HCT116 (cell line): ENCODE results near the gene KCNB1. TPM values are rescaled to one million over a fixed set of nuclear protein-coding genes. Genes with fewer than 3 reads are reported as not detected.

Source experiments
- ATAC-seq: fragments of 200-7000 bp; cut with Tn5 transposase; 2 replicates; pipeline ENCODE4 v1.9.1; 2020; ENCODE audit warnings: mild to moderate bottlenecking, moderate library complexity
- BruUV-seq: library from RNA; stranded (reverse); fragments of 400-500 nt; replicated peaks from 2 replicates; lab custom pipeline; 2021; lab: Mats Ljungman, UMichigan
- CTCF ChIA-PET: fragments of 300-600 bp; sonication (Branson Sonifier 250); formaldehyde crosslinking; loops from one replicate; lab custom pipeline; 2021; ENCODE audit warnings: antibody characterized with exemption; lab: Charles Lee
- POLR2A ChIA-PET: fragments of 300-600, 350-600 bp; sonication (Branson Sonifier 250); formaldehyde crosslinking; loops from one replicate; lab custom pipeline; 2021; ENCODE audit warnings: antibody characterized with exemption; lab: Charles Lee
- RAD21 ChIA-PET, 2 experiments: fragments of 300-600 bp; sonication (Branson Sonifier 250); formaldehyde crosslinking; loops; one replicate each; lab custom pipeline; 2023; ENCODE audit warnings: low total read pairs in 2 of 2; ENCODE audit not compliant: uncharacterized antibody in 2 of 2, unreplicated experiment in 2 of 2, low non-redundant PET in 1 of 2; lab: Charles Lee
- DNase-seq: peaks from one replicate; pipeline ENCODE4 v3.0.0-alpha.2; 2010; ENCODE audit warnings: low read depth, low spot score
- H2AFZ ChIP-seq: fragments of 200-600 bp; shearing (Covaris generic), sonication (generic); 2 replicates; pipeline ENCODE4 v1.6.1; 2017; ENCODE audit warnings: low read depth, mixed run types, mixed read lengths, antibody characterized with exemption, low read length; ENCODE audit not compliant: poor library complexity, severe bottlenecking
- H3K27ac ChIP-seq: 2 replicates; pipeline ENCODE4 v1.5.1; 2012; ENCODE audit warnings: low read depth, low read length
- H3K27me3 ChIP-seq: fragments of 200-600 bp; sonication (generic); 2 replicates; pipeline ENCODE4 v1.6.1; 2016; ENCODE audit warnings: mixed run types, low read length, mixed read lengths; ENCODE audit not compliant: insufficient read depth
- H3K36me3 ChIP-seq, 2 experiments: fragments of 200-500 bp in 1 of 2; fragments of 200-600 bp in 1 of 2; sonication (Bioruptor generic) in 1 of 2; sonication (generic) in 1 of 2; 2 replicates each; pipeline versions ENCODE4 v1.5.1 to v1.6.1; 2014 to 2016; ENCODE audit warnings: low read length in 2 of 2, inconsistent platforms in 1 of 2, mixed read lengths in 1 of 2, mixed run types in 1 of 2; ENCODE audit not compliant: insufficient read depth in 2 of 2, control insufficient read depth in 1 of 2
- H3K4me1 ChIP-seq, 2 experiments: fragments of 200-600 bp in 1 of 2; sonication (generic) in 1 of 2; 2 replicates each; pipeline versions ENCODE4 v1.5.1 to v1.6.1; 2012 to 2017; ENCODE audit warnings: low read length in 2 of 2, inconsistent platforms in 1 of 2, mild to moderate bottlenecking in 1 of 2, mixed read lengths in 1 of 2, mixed run types in 1 of 2, moderate library complexity in 1 of 2; ENCODE audit not compliant: insufficient read depth in 2 of 2, control insufficient read depth in 1 of 2
- H3K4me2 ChIP-seq: fragments of 200-600 bp; sonication (generic); 2 replicates; pipeline ENCODE4 v1.6.1; 2017; ENCODE audit warnings: mixed run types, low read length, mixed read lengths
- H3K4me3 ChIP-seq, 2 experiments: fragments of 200-600 bp in 1 of 2; sonication (generic) in 1 of 2; replicated peaks in 1 of 2; 2 replicates each; pipeline ENCODE4 v1.5.1; 2011 to 2016; ENCODE audit warnings: low read length in 2 of 2, control low read depth in 1 of 2, low read depth in 1 of 2, mild to moderate bottlenecking in 1 of 2, mixed read lengths in 1 of 2, mixed run types in 1 of 2
- H3K79me2 ChIP-seq: fragments of 200-600 bp; sonication (generic); 2 replicates; pipeline ENCODE4 v1.6.1; 2017; ENCODE audit warnings: mild to moderate bottlenecking, mixed run types, low read length, moderate library complexity, mixed read lengths; ENCODE audit not compliant: insufficient read depth
- H3K9ac ChIP-seq: fragments of 200-600 bp; sonication (generic); 2 replicates; pipeline ENCODE4 v1.6.1; 2016; ENCODE audit warnings: low read length, mixed read lengths
- H3K9me2 ChIP-seq: fragments of 200-600 bp; sonication (generic), shearing (Covaris generic); 2 replicates; pipeline ENCODE4 v1.6.1; 2017; ENCODE audit warnings: mixed run types, mild to moderate bottlenecking, moderate library complexity; ENCODE audit not compliant: insufficient read depth
- H3K9me3 ChIP-seq, 2 experiments: fragments of 200-500 bp in 1 of 2; fragments of 200-600 bp in 1 of 2; sonication (Bioruptor generic) in 1 of 2; sonication (generic) in 1 of 2; 2 replicates each; pipeline ENCODE4 v1.6.1; 2014 to 2017; ENCODE audit warnings: low read length in 2 of 2, mixed read lengths in 2 of 2, inconsistent platforms in 1 of 2, low read depth in 1 of 2, mild to moderate bottlenecking in 1 of 2, mixed run types in 1 of 2, moderate library complexity in 1 of 2; ENCODE audit not compliant: control insufficient read depth in 1 of 2, insufficient read depth in 1 of 2
- H4K20me1 ChIP-seq: fragments of 200-600 bp; sonication (generic), shearing (Covaris generic); 2 replicates; pipeline ENCODE4 v1.6.1; 2017; ENCODE audit warnings: mixed run types, mild to moderate bottlenecking, moderate library complexity; ENCODE audit not compliant: insufficient read depth
- EGR1 ChIP-seq: IDR thresholded peaks from 2 replicates; pipeline ENCODE4 v1.6.1; 2012; ENCODE audit warnings: low read depth
- EZH2phosphoT487 ChIP-seq: fragments of 200-600 bp; IDR thresholded peaks from 2 replicates; pipeline ENCODE4 v1.6.1; 2018; ENCODE audit warnings: antibody characterized with exemption, borderline replicate concordance
- intact Hi-C: fragments of 100-400 bp; cut with micrococcal nuclease; formaldehyde crosslinking; loops from 2 replicates; pipeline ENCODE4 v1.10.0; 2022
- total RNA-seq: library from RNA; stranded (reverse); gene quantifications from one replicate; pipeline ENCODE4 v1.2.1, GENCODE V29; 2021; ENCODE audit not compliant: unreplicated experiment
- TF ChIP-seq, protein P1 (sequence below): IDR thresholded peaks from 2 replicates; pipeline ENCODE4 v1.6.1; 2012; ENCODE audit warnings: low read depth
- TF ChIP-seq, protein P2 (sequence below), 3 experiments: fragments of 200-600 bp in 1 of 3; sonication (generic) in 1 of 3; IDR thresholded peaks in 2 of 3; conservative IDR thresholded peaks in 1 of 3; 2 replicates each; pipeline ENCODE4 v1.5.1; 2012 to 2017; ENCODE audit warnings: low read depth in 2 of 3, low read length in 2 of 3, antibody characterized with exemption in 1 of 3, borderline replicate concordance in 1 of 3, control low read depth in 1 of 3, mild to moderate bottlenecking in 1 of 3, mixed read lengths in 1 of 3, mixed run types in 1 of 3, moderate library complexity in 1 of 3; ENCODE audit not compliant: insufficient read depth in 1 of 3

The KCNB1 gene
- total RNA-seq, 1 experiment from 2014 or later, result 0.79 TPM

DNA sequence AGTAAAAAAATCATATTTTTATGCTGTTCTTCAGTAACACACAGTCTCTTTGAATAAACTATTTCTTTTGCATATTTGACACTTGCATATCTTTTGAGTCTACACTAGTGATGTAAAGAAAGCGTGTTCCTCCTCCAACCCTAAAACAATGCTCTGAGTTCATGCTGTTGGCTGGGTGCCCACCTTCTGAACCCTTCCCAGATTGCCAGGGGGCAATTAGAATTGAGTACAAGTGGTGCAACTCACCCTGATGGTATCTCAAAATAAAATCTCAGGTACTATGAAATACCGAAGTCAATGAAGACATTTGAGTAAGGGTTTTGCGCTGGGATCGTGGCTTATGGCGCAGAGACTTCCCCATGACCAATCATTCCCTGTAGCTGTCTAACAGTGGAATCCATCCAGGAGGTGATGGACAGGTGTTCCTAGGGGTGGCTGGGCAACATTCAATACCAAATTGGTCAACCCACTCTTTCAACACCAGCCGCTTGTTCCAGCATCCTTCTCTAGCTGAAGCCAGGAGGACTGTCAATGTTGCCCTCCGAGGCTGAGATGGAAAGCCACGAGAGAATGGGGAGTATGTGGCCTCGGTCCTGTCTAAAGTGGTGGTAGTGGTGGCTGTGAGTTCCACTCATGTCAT is 110.3 kb downstream of the KCNB1 start:
- RAD21 ChIA-PET, result no interaction called here
- CTCF ChIA-PET, result no interaction called here
- H3K27me3 ChIP-seq, result peaks cover 51% of the 10 kb centered on the region
- TF ChIP-seq, protein P1, sequence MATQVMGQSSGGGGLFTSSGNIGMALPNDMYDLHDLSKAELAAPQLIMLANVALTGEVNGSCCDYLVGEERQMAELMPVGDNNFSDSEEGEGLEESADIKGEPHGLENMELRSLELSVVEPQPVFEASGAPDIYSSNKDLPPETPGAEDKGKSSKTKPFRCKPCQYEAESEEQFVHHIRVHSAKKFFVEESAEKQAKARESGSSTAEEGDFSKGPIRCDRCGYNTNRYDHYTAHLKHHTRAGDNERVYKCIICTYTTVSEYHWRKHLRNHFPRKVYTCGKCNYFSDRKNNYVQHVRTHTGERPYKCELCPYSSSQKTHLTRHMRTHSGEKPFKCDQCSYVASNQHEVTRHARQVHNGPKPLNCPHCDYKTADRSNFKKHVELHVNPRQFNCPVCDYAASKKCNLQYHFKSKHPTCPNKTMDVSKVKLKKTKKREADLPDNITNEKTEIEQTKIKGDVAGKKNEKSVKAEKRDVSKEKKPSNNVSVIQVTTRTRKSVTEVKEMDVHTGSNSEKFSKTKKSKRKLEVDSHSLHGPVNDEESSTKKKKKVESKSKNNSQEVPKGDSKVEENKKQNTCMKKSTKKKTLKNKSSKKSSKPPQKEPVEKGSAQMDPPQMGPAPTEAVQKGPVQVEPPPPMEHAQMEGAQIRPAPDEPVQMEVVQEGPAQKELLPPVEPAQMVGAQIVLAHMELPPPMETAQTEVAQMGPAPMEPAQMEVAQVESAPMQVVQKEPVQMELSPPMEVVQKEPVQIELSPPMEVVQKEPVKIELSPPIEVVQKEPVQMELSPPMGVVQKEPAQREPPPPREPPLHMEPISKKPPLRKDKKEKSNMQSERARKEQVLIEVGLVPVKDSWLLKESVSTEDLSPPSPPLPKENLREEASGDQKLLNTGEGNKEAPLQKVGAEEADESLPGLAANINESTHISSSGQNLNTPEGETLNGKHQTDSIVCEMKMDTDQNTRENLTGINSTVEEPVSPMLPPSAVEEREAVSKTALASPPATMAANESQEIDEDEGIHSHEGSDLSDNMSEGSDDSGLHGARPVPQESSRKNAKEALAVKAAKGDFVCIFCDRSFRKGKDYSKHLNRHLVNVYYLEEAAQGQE, result no peak
- TF ChIP-seq, protein P2, sequence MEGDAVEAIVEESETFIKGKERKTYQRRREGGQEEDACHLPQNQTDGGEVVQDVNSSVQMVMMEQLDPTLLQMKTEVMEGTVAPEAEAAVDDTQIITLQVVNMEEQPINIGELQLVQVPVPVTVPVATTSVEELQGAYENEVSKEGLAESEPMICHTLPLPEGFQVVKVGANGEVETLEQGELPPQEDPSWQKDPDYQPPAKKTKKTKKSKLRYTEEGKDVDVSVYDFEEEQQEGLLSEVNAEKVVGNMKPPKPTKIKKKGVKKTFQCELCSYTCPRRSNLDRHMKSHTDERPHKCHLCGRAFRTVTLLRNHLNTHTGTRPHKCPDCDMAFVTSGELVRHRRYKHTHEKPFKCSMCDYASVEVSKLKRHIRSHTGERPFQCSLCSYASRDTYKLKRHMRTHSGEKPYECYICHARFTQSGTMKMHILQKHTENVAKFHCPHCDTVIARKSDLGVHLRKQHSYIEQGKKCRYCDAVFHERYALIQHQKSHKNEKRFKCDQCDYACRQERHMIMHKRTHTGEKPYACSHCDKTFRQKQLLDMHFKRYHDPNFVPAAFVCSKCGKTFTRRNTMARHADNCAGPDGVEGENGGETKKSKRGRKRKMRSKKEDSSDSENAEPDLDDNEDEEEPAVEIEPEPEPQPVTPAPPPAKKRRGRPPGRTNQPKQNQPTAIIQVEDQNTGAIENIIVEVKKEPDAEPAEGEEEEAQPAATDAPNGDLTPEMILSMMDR (IDR thresholded peaks at IDR 0.05 in 2 of 3, conservative IDR thresholded peaks at IDR 0.05 in 1 of 3; ENCODE audit: borderline replicate concordance in 1 of 3, insufficient read depth in 1 of 3, low read depth in 2 of 3, low read length in 2 of 3), result no peak
- TF ChIP-seq EZH2phosphoT487 (no peak), EGR1 (no peak)
- no peaks in the 10 kb centered on the region for H3K9me2 ChIP-seq
- H3K36me3 ChIP-seq, result no peaks in the 10 kb centered on the region
- H3K9me3 ChIP-seq, result no peaks in the 10 kb centered on the region
- DNase-seq (no peak), ATAC-seq (no peak)
- no peak overlapping the region for H3K4me2 ChIP-seq
- no peak overlapping the region for H3K9ac ChIP-seq
- no peak overlapping the region for H2AFZ ChIP-seq
- H3K4me3 ChIP-seq, result no peak overlapping the region
- POLR2A ChIA-PET, result no interaction called here
- H3K27ac ChIP-seq, result no peak overlapping the region
- intact Hi-C loops, result no loop called here
- H3K79me2 ChIP-seq, result no peaks in the 10 kb centered on the region
- no TSS peak for BruUV-seq
- H3K4me1 ChIP-seq, result no peaks in the 10 kb centered on the region
- no peaks in the 10 kb centered on the region for H4K20me1 ChIP-seq
